CD4-positive, CD25-positive, alpha-beta regulatory T cell (primary cell): ENCODE measurements around the gene MEOX2. TPM values are rescaled to one million over a fixed set of nuclear protein-coding genes. Genes with fewer than 3 reads are reported as not detected.

Experiments
- ATAC-seq, 2 donors: fragments of 150-1000 bp; cut with Tn5 transposase; one replicate each; pipeline ENCODE4 v1.10.0; 2021; ENCODE audit warnings: low read depth in 2 of 2, moderate number of reproducible peaks in 2 of 2, moderate library complexity in 1 of 2
- DNase-seq, 3 donors: peaks; one replicate each; pipeline versions ENCODE4 v3.0.0 to v3.0.0-alpha.2; 2012 to 2022; ENCODE audit warnings: mixed read lengths in 1 of 3
- H3K27ac ChIP-seq: one replicate; pipeline ENCODE4 v1.7.0; 2013; ENCODE audit warnings: mild to moderate bottlenecking, low read length; ENCODE audit not compliant: insufficient read depth, poor library complexity, severe bottlenecking
- H3K27me3 ChIP-seq: one replicate; pipeline ENCODE4 v1.7.0; 2013; ENCODE audit warnings: low read length; ENCODE audit not compliant: control insufficient read depth, insufficient read depth
- H3K36me3 ChIP-seq: one replicate; pipeline ENCODE4 v1.7.0; 2013; ENCODE audit warnings: mild to moderate bottlenecking, low read length, moderate library complexity; ENCODE audit not compliant: control insufficient read depth, insufficient read depth
- H3K4me1 ChIP-seq: 2 replicates; pipeline ENCODE4 v1.7.0; 2013; ENCODE audit warnings: mild to moderate bottlenecking, low read length; ENCODE audit not compliant: insufficient read depth, control insufficient read depth, poor library complexity, severe bottlenecking
- H3K4me3 ChIP-seq: one replicate; pipeline ENCODE4 v1.7.0; 2013; ENCODE audit warnings: low read depth, mild to moderate bottlenecking, low read length, moderate library complexity
- H3K9me3 ChIP-seq, 2 experiments: 1 replicate in 1 of 2; 2 replicates in 1 of 2; pipeline ENCODE4 v1.7.0; 2013; ENCODE audit warnings: low read length in 2 of 2, mild to moderate bottlenecking in 1 of 2, moderate library complexity in 1 of 2; ENCODE audit not compliant: control insufficient read depth in 2 of 2
- H3K27ac Mint-ChIP-seq, 3 donors: one replicate each; pipeline ENCODE4 v1.8.0; 2020 to 2022; ENCODE audit warnings: mild to moderate bottlenecking in 3 of 3, mixed read lengths in 3 of 3, moderate library complexity in 2 of 3
- H3K27me3 Mint-ChIP-seq: one replicate; pipeline ENCODE4 v1.8.0; 2022; ENCODE audit warnings: mild to moderate bottlenecking, mixed read lengths
- H3K36me3 Mint-ChIP-seq: one replicate; pipeline ENCODE4 v1.8.0; 2020; ENCODE audit warnings: mixed read lengths
- H3K4me1 Mint-ChIP-seq, 4 donors: one replicate each; pipeline ENCODE4 v1.8.0; 2020 to 2022; ENCODE audit warnings: mixed read lengths in 4 of 4, mild to moderate bottlenecking in 1 of 4
- H3K4me3 Mint-ChIP-seq, 4 donors: one replicate each; pipeline ENCODE4 v1.8.0; 2020 to 2022; ENCODE audit warnings: mild to moderate bottlenecking in 4 of 4, mixed read lengths in 4 of 4, moderate library complexity in 3 of 4
- H3K9me3 Mint-ChIP-seq, 7 donors: one replicate each; pipeline ENCODE4 v1.8.0; 2020 to 2022; ENCODE audit warnings: mixed read lengths in 7 of 7, mild to moderate bottlenecking in 3 of 7, moderate library complexity in 2 of 7
- polyA plus RNA-seq, 4 donors: library from polyadenylated mRNA; unstranded; fragments of 300-500 nt; fragmentation: Illumina TruSeq; gene quantifications; one replicate each; pipeline ENCODE4 v1.2.3, GENCODE V29; 2021
- total RNA-seq: library from RNA; stranded (reverse); gene quantifications from one replicate; pipeline ENCODE4 v1.2.3, GENCODE V29; 2022

The MEOX2 gene
- total and polyA plus RNA-seq, 5 donors from 2014 or later = not detected

- Histone ChIP-seq H3K4me3 (no peak overlapping the region), H3K9me3 (peaks cover 0 to 3% of the 10 kb centered on the region in 2 experiments), H3K4me1 (no peaks in the 10 kb centered on the region), H3K36me3 (no peaks in the 10 kb centered on the region), H3K27ac (no peak overlapping the region), H3K27me3 (no peaks in the 10 kb centered on the region)
- no peaks in the 10 kb centered on the region for H3K27me3 Mint-ChIP-seq
- no peak overlapping the region for H3K4me3 Mint-ChIP-seq
- H3K4me1 Mint-ChIP-seq = no peaks in the 10 kb centered on the region
- ATAC-seq (no peak), DNase-seq (no peak)
- H3K27ac Mint-ChIP-seq = no peak overlapping the region
- peaks cover 4 to 28% (median 10%) of the 10 kb centered on the region in 7 donors for H3K9me3 Mint-ChIP-seq
- H3K36me3 Mint-ChIP-seq = no peaks in the 10 kb centered on the region
Observed at GRCh38 chr7:15571301-15571878, 115.1 kb downstream of the MEOX2 start.

GRCh38 chr7:15567652-15568051 is 118.8 kb downstream of the MEOX2 start:
- Histone ChIP-seq H3K27me3 (no peaks in the 10 kb centered on the region), H3K4me1 (no peaks in the 10 kb centered on the region), H3K9me3 (peaks cover 3 to 5% of the 10 kb centered on the region in 2 experiments), H3K4me3 (no peak overlapping the region), H3K36me3 (no peaks in the 10 kb centered on the region), H3K27ac (no peak overlapping the region)
- DNase-seq (no peak), ATAC-seq (no peak)
- no peaks in the 10 kb centered on the region for H3K36me3 Mint-ChIP-seq
- H3K9me3 Mint-ChIP-seq = peaks cover 3 to 25% (median 5%) of the 10 kb centered on the region in 7 donors
- H3K27ac Mint-ChIP-seq = no peak overlapping the region
- no peaks in the 10 kb centered on the region for H3K4me1 Mint-ChIP-seq
- no peaks in the 10 kb centered on the region for H3K27me3 Mint-ChIP-seq
- H3K4me3 Mint-ChIP-seq = no peak overlapping the region

- Histone ChIP-seq H3K4me1 (no peaks in the 10 kb centered on the region), H3K36me3 (no peaks in the 10 kb centered on the region), H3K9me3 (peaks cover 3 to 5% of the 10 kb centered on the region in 2 experiments), H3K4me3 (no peak overlapping the region), H3K27me3 (no peaks in the 10 kb centered on the region), H3K27ac (no peak overlapping the region)
- Mint-ChIP-seq H3K27ac (no peak overlapping the region), H3K4me1 (no peaks in the 10 kb centered on the region), H3K27me3 (no peaks in the 10 kb centered on the region), H3K9me3 (peaks cover 3 to 26% (median 4%) of the 10 kb centered on the region in 7 donors), H3K4me3 (no peak overlapping the region), H3K36me3 (no peaks in the 10 kb centered on the region)
- no peak for DNase-seq
- ATAC-seq = no peak
Observed at GRCh38 chr7:15567036-15567435, 119.4 kb downstream of the MEOX2 start.

- H3K9me3 Mint-ChIP-seq = peaks cover 3 to 30% (median 5%) of the 10 kb centered on the region in 7 donors
- no peaks in the 10 kb centered on the region for H3K36me3 Mint-ChIP-seq
- Histone ChIP-seq H3K27ac (no peak overlapping the region), H3K9me3 (peaks cover 3 to 5% of the 10 kb centered on the region in 2 experiments), H3K36me3 (no peaks in the 10 kb centered on the region), H3K27me3 (no peaks in the 10 kb centered on the region), H3K4me1 (no peaks in the 10 kb centered on the region), H3K4me3 (no peak overlapping the region)
- H3K4me3 Mint-ChIP-seq = no peak overlapping the region
- DNase-seq (no peak), ATAC-seq (no peak)
- H3K27me3 Mint-ChIP-seq = no peaks in the 10 kb centered on the region
- H3K4me1 Mint-ChIP-seq = no peaks in the 10 kb centered on the region
- no peak overlapping the region for H3K27ac Mint-ChIP-seq
Observed at GRCh38 chr7:15566476-15566875, 120.0 kb downstream of the MEOX2 start.

- H3K27me3 Mint-ChIP-seq = no peaks in the 10 kb centered on the region
- H3K27ac Mint-ChIP-seq = no peak within 1 kb of the TSS
- H3K4me3 Mint-ChIP-seq = no peak within 1 kb of the TSS
- no peaks in the 10 kb centered on the region for H3K36me3 ChIP-seq
- H3K9me3 Mint-ChIP-seq = peaks cover 0 to 16% (median 4%) of the 10 kb centered on the region in 7 donors
- H3K36me3 Mint-ChIP-seq = no peaks in the 10 kb centered on the region
- no peaks in the 10 kb centered on the region for H3K4me1 Mint-ChIP-seq
- no peaks in the 10 kb centered on the region for H3K4me1 ChIP-seq
- no peaks in the 10 kb centered on the region for H3K27me3 ChIP-seq
- H3K4me3 ChIP-seq = no peak within 1 kb of the TSS
- DNase-seq = no peak
- peaks cover 0 to 5% of the 10 kb centered on the region in 2 experiments for H3K9me3 ChIP-seq
- ATAC-seq = no peak
- H3K27ac ChIP-seq = no peak within 1 kb of the TSS
Observed at GRCh38 chr7:15561835-15562234, 124.6 kb downstream of the MEOX2 start, which contains the start of gene AGMO. Gene AGMO (minus strand): TSS chr7:15562015.

Other genes with a start within 250 kb of the MEOX2 start
- not detected for gene AGMO, start 124.7 kb downstream of the MEOX2 start, total RNA-seq
- not detected for gene AGMO, start 124.7 kb downstream of the MEOX2 start, polyA plus RNA-seq